ENCODE results near the gene RHAG.
"Not testable (repeated sequence)": the region's sequence is repeated elsewhere in the genome, so short reads cannot be mapped to it uniquely, and the experiment has no call there.

The RHAG gene
- total RNA-seq, result 0 reads per million in 9 experiments

DNA sequence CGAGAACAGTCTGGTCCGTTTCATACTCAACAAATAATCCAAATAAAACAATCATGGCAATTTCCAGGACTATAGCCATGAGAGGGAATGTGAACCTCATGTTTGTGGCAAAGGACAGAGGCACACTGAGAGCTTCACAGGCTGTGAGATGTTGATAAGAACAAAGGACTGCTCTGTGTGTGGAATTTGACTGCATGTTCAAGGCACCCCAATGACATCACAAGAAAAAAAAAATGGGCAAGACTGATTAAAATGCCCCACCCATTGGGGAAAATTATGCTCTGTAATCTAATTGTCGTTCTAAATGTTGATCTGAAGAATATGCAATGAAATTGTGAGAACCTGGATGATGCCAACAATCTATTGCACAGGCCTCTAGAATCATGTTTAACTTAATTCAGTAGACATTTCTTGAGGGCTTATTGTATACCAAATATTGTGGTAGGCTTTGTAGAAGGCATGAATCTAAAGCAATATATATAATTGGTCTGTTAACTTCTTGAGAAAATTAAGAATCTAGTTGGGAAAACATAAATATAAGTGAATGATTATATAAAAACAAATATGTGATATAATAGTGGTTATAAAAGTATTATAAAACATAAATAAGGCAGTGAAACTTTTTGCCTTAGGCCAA is at the start of gene RHAG:
Gene RHAG, minus strand, starts transcription at position 127 of the 637 bp plus-strand sequence. Its CDS starts 27 bp downstream, at position 100.
- Mint-ChIP-seq H3K9me3 (no peaks in the 10 kb centered on the region), H3K36me3 (ENCODE audit: insufficient read depth) (peaks cover 2% of the 10 kb centered on the region), H3K27ac (no peak within 1 kb of the TSS), H3K27me3 (no peaks in the 10 kb centered on the region), H3K4me3 (no peak within 1 kb of the TSS), H3K4me1 (ENCODE audit: low read depth in 2 of 2) (no peaks in the 10 kb centered on the region)
- DNase-seq (no peak), ATAC-seq (replicated peaks) (no peak)

DNA sequence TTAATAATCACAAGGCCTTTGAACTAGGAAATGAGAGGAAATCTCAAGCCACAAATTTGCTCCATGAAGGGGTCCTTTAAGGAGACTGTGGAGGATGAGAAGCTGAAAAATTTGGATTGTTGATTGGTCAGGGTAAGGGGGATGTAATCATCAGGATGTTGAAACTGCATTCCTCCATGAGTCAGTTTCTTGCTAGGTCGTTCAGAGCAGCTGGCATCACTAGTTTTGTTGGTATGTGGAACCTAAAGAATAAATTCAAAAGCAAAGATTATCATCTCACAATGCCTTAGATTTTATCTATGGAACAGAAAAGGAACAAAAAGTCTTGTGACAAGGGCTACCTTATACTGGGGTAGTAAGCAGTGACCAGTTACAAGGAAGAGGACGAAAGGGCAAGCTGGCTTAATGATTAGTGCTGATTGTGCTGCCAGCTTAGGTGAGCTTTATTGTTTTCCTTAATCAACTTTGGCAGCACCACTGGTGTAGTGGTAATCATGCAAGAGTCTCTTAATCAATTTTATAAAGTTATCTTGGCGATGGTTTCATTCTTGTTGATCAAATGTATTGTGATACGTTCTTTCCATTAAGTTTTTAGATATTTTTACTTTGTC is 40.1 kb upstream of the RHAG start:
- Mint-ChIP-seq H3K36me3 (ENCODE audit: insufficient read depth) (no peaks in the 10 kb centered on the region), H3K27me3 (no peaks in the 10 kb centered on the region), H3K27ac (no peak overlapping the region)

GRCh38 chr6:49675816-49676215 is 39.2 kb upstream of the RHAG start:
- DNase-seq (no peak), ATAC-seq (replicated peaks) (no peak)
- Mint-ChIP-seq H3K27me3 (no peaks in the 10 kb centered on the region), H3K4me3 (no peak overlapping the region), H3K36me3 (ENCODE audit: insufficient read depth) (no peaks in the 10 kb centered on the region), H3K9me3 (peaks cover 0 to 3% of the 10 kb centered on the region in 2 donors), H3K27ac (no peak overlapping the region), H3K4me1 (ENCODE audit: low read depth in 2 of 2) (no peaks in the 10 kb centered on the region)

More for the DNA sequence above, 40.1 kb upstream of the RHAG start:
- H3K9me3 Mint-ChIP-seq, result peaks cover 0 to 3% of the 10 kb centered on the region in 2 donors
- no peak overlapping the region for H3K4me3 Mint-ChIP-seq
- no peak for DNase-seq
- no peaks in the 10 kb centered on the region for H3K4me1 Mint-ChIP-seq (ENCODE audit: low read depth in 2 of 2)
- ATAC-seq (replicated peaks), result no peak

GRCh38 chr6:49668083-49668511 is 31.5 kb upstream of the RHAG start:
- H3K9me3 Mint-ChIP-seq, result peaks cover 0 to 2% of the 10 kb centered on the region in 2 donors

GRCh38 chr6:49666930-49667757 is 30.5 kb upstream of the RHAG start:
- Mint-ChIP-seq H3K27ac (no peak overlapping the region), H3K9me3 (peaks cover 0 to under 1% of the 10 kb centered on the region in 2 donors), H3K4me1 (ENCODE audit: low read depth in 2 of 2) (no peaks in the 10 kb centered on the region), H3K36me3 (ENCODE audit: insufficient read depth) (no peaks in the 10 kb centered on the region), H3K4me3 (no peak overlapping the region), H3K27me3 (no peaks in the 10 kb centered on the region)
- no peak for DNase-seq
- ATAC-seq (replicated peaks), result no peak

More at GRCh38 chr6:49668083-49668511, 31.5 kb upstream of the RHAG start:
- Mint-ChIP-seq H3K27ac (no peak overlapping the region), H3K27me3 (no peaks in the 10 kb centered on the region), H3K4me3 (no peak overlapping the region), H3K36me3 (ENCODE audit: insufficient read depth) (no peaks in the 10 kb centered on the region), H3K4me1 (ENCODE audit: low read depth in 2 of 2) (no peaks in the 10 kb centered on the region)
- no peak for ATAC-seq (replicated peaks)
- DNase-seq, result no peak

DNA sequence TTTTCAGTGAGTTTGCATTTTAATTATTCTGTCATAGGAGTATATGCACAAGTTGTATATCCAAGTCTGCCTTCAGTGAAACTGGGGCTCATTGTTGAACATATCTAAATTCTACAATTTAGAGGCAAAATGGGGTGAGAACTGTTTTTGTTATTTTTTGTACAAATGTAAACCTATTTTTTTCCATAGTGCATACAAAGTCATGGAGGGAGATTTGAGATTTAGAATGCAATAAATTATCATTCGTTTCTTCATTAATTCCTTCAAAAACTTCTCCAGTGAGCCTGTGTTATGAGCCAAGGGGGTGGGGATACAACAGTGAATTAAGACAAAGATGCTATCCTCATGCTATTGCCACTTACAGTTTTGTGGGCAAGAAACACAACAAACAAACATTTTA is 29.8 kb upstream of the RHAG start:
- DNase-seq (no peak), ATAC-seq (replicated peaks) (no peak)
- no peak overlapping the region for H3K27ac Mint-ChIP-seq
- H3K4me3 Mint-ChIP-seq, result no peak overlapping the region
- no peaks in the 10 kb centered on the region for H3K27me3 Mint-ChIP-seq
- no peaks in the 10 kb centered on the region for H3K36me3 Mint-ChIP-seq (ENCODE audit: insufficient read depth)
- H3K4me1 Mint-ChIP-seq (ENCODE audit: low read depth in 2 of 2), result no peaks in the 10 kb centered on the region
- H3K9me3 Mint-ChIP-seq, result peaks cover 0 to 4% of the 10 kb centered on the region in 2 donors

GRCh38 chr6:49664817-49665216 is 28.2 kb upstream of the RHAG start:
- H3K27ac Mint-ChIP-seq, result no peak overlapping the region
- H3K36me3 Mint-ChIP-seq (ENCODE audit: insufficient read depth), result no peaks in the 10 kb centered on the region
- no peak for DNase-seq
- H3K4me3 Mint-ChIP-seq, result no peak overlapping the region
- peaks cover 0 to 5% of the 10 kb centered on the region in 2 donors for H3K9me3 Mint-ChIP-seq
- no peaks in the 10 kb centered on the region for H3K4me1 Mint-ChIP-seq (ENCODE audit: low read depth in 2 of 2)
- ATAC-seq (replicated peaks), result no peak
- H3K27me3 Mint-ChIP-seq, result no peaks in the 10 kb centered on the region

- H3K9me3 Mint-ChIP-seq; H3K4me3 Mint-ChIP-seq; H3K27me3 Mint-ChIP-seq; ATAC-seq (replicated peaks); H3K4me1 Mint-ChIP-seq (ENCODE audit: low read depth in 2 of 2); H3K27ac Mint-ChIP-seq; H3K36me3 Mint-ChIP-seq (ENCODE audit: insufficient read depth); DNase-seq: not testable (repeated sequence)
Measured at GRCh38 chr6:49664054-49664453, 27.4 kb upstream of the RHAG start.

DNA sequence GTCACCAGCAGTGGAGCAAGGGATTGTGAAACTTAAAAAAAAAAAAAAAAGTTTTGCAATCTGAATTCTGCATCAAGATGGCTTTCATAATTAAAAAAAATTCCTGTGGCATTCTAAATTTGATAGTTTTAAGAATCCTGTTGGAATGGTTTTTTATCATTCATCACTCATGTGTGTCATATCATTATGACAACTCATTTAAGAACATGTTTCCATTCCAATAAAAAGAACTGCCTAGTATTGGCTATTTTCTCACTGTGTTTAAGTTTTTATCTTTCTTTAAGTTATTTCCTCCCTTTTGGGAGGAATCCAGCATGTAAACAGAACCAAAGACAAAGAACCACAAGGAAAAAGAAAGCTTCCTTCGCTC is 26.2 kb upstream of the RHAG start:
- H3K9me3 Mint-ChIP-seq, result peaks cover 0 to 5% of the 10 kb centered on the region in 2 donors
- DNase-seq (no peak), ATAC-seq (replicated peaks) (no peak)
- H3K27ac Mint-ChIP-seq, result no peak overlapping the region
- H3K4me3 Mint-ChIP-seq, result no peak overlapping the region
- no peaks in the 10 kb centered on the region for H3K36me3 Mint-ChIP-seq (ENCODE audit: insufficient read depth)
- H3K27me3 Mint-ChIP-seq, result no peaks in the 10 kb centered on the region
- no peaks in the 10 kb centered on the region for H3K4me1 Mint-ChIP-seq (ENCODE audit: low read depth in 2 of 2)

DNA sequence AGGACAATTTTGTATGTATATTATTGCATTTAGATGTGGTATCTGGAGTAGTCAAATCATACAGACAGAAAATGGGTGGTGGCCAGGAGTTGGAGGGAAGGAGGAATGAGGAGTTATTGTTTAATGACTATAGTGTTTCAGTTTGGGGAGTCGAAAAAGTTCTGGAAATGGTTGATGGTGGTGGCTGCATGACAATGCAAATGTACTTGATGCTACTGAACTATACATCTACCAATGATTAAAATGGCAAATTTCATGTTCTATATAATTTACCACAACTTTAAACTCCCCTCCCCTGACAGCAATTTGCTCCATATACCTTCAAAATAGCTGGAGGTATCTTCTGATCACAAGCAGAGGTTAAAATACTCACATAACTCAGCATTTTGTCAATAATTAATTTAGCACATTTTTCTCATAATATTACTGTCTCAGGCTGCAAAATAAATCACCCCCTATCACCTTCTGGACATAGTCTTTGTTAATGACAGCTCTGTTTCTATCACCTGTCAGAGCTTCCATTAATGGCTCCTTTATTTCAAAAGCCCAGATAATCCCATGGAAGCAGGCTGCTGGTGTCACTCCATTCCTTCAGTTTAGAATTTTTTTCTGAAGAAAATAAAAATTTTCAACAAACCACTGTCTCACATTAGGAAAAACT is 25.7 kb upstream of the RHAG start:
- no peaks in the 10 kb centered on the region for H3K4me1 Mint-ChIP-seq (ENCODE audit: low read depth in 2 of 2)
- no peaks in the 10 kb centered on the region for H3K36me3 Mint-ChIP-seq (ENCODE audit: insufficient read depth)
- ATAC-seq (replicated peaks) (no peak), DNase-seq (no peak)
- H3K9me3 Mint-ChIP-seq, result peaks cover 0 to 5% of the 10 kb centered on the region in 2 donors
- H3K4me3 Mint-ChIP-seq, result no peak overlapping the region
- no peaks in the 10 kb centered on the region for H3K27me3 Mint-ChIP-seq
- H3K27ac Mint-ChIP-seq, result no peak overlapping the region

- H3K36me3 Mint-ChIP-seq (ENCODE audit: insufficient read depth), result no peaks in the 10 kb centered on the region
Measured at GRCh38 chr6:49653942-49654341, 17.3 kb upstream of the RHAG start.

GRCh38 chr6:49653438-49653837 is 16.8 kb upstream of the RHAG start:
- Mint-ChIP-seq H3K36me3 (ENCODE audit: insufficient read depth) (no peaks in the 10 kb centered on the region), H3K27me3 (no peaks in the 10 kb centered on the region), H3K9me3 (peaks cover 0 to 7% of the 10 kb centered on the region in 2 donors), H3K4me1 (ENCODE audit: low read depth in 2 of 2) (no peaks in the 10 kb centered on the region), H3K4me3 (no peak overlapping the region), H3K27ac (no peak overlapping the region)
- no peak for DNase-seq
- no peak for ATAC-seq (replicated peaks)

More at GRCh38 chr6:49653942-49654341, 17.3 kb upstream of the RHAG start:
- Mint-ChIP-seq H3K9me3 (peaks cover 0 to 7% of the 10 kb centered on the region in 2 donors), H3K27ac (no peak overlapping the region), H3K4me1 (ENCODE audit: low read depth in 2 of 2) (no peaks in the 10 kb centered on the region), H3K4me3 (no peak overlapping the region), H3K27me3 (no peaks in the 10 kb centered on the region)
- ATAC-seq (replicated peaks) (no peak), DNase-seq (no peak)

GRCh38 chr6:49651239-49651638 is 14.6 kb upstream of the RHAG start:
- Mint-ChIP-seq H3K4me1 (ENCODE audit: low read depth in 2 of 2) (no peaks in the 10 kb centered on the region), H3K9me3 (peaks cover 0 to 7% of the 10 kb centered on the region in 2 donors), H3K4me3 (no peak overlapping the region), H3K27ac (no peak overlapping the region), H3K36me3 (ENCODE audit: insufficient read depth) (no peaks in the 10 kb centered on the region), H3K27me3 (no peaks in the 10 kb centered on the region)
- no peak for ATAC-seq (replicated peaks)
- no peak for DNase-seq
